HFFc6 (cell line): ENCODE data around the gene RAD51B. TPM values are rescaled to one million over a fixed set of nuclear protein-coding genes. Genes with fewer than 3 reads are reported as not detected.

Experiments used
- DNase-seq: peaks from one replicate; pipeline ENCODE4 v3.0.0-alpha.2; 2018
- H3K27ac Mint-ChIP-seq: 2 replicates; pipeline ENCODE4 v1.8.0; 2020; ENCODE audit warnings: mild to moderate bottlenecking, mixed read lengths
- H3K27me3 Mint-ChIP-seq: 2 replicates; pipeline ENCODE4 v1.8.0; 2021; ENCODE audit warnings: mild to moderate bottlenecking, moderate library complexity, mixed read lengths; ENCODE audit not compliant: insufficient read depth
- H3K36me3 Mint-ChIP-seq: 2 replicates; pipeline ENCODE4 v1.8.0; 2021; ENCODE audit warnings: low read depth, mixed read lengths
- H3K4me1 Mint-ChIP-seq: 2 replicates; pipeline ENCODE4 v1.8.0; 2020; ENCODE audit warnings: low read depth, mixed read lengths
- H3K4me3 Mint-ChIP-seq: 2 replicates; pipeline ENCODE4 v1.8.0; 2020; ENCODE audit warnings: mild to moderate bottlenecking, moderate library complexity, mixed read lengths
- H3K9me3 Mint-ChIP-seq: 2 replicates; pipeline ENCODE4 v1.8.0; 2020; ENCODE audit warnings: mild to moderate bottlenecking, mixed read lengths
- total RNA-seq, 6 experiments: library from RNA; stranded (reverse); fragmentation: NEBNext Ultra II Directional; extraction: Animal tissue kit (Norgen Biotek cat#: 25700); gene quantifications; 2 replicates in 1 of 6; 3 replicates in 5 of 6; pipeline ENCODE4 v1.2.3, GENCODE V29; 2021
- TF ChIP-seq, protein P1 (sequence below): fragments of 200-600 bp; sonication (generic); IDR thresholded peaks from 2 replicates; pipeline ENCODE4 v1.5.0; 2021; ENCODE audit warnings: antibody characterized with exemption, mild to moderate bottlenecking

The RAD51B gene
- total RNA-seq, 6 experiments from 2014 or later: 7.1 to 12.4 (median 9.6) TPM

DNA sequence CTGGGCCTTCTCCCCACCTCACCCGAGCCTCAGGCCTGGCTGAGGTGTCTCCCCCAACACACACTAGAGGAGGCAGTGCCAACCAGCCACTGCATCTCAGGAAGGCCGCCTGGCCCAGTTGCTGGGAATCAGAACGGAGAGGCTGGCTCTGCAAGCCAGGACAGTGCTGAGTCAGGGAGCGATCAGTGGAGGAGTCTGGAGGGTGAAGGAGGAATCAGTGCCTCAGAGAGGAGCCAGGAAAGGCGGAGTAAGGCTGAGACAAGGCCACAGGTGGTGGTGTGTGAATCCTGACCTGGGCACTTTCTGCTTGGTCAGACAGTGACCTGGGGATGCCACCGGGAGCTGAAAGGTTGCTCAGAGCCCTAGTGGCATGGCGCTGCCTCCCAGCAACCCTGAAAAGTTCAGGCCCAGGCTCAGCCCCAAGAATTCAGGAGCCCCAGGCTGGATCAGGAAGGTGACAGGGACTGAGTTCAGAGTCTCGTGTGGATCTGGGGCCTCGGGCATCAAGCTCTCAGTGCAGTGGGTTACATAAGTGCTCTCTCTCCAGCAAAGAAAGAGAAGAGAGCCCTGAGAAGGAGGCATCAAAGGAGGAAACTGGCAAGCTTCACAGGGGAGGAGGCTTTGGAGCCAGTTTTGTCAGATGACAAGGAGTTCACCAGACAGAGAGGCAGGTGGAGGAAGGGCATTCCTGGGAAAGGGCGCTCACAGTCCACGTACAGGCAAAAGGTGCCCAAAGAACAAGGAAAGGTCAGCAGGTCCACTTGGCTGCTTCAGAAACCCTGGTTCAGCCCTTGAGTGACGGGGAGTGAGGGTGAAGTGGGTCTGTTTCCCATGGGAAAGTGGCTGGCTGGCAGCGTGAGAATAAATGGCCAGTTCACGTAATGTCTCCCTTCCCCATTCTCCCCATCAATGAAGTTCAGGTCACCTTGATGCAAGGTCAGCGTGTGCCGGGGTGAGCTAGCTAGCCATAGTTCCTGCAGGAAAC is 885.4 kb downstream of the RAD51B start:
- no peaks in the 10 kb centered on the region; the same call in 1 of the 2 replicates for H3K27me3 Mint-ChIP-seq
- 0 out of 2 replicates have a peak, but pooled peaks cover 9% of the 10 kb centered on the region for H3K36me3 Mint-ChIP-seq
- no peak for DNase-seq
- peaks cover 4% of the 10 kb centered on the region; the same call in 1 of the 2 replicates for H3K9me3 Mint-ChIP-seq
- TF ChIP-seq, protein P1, sequence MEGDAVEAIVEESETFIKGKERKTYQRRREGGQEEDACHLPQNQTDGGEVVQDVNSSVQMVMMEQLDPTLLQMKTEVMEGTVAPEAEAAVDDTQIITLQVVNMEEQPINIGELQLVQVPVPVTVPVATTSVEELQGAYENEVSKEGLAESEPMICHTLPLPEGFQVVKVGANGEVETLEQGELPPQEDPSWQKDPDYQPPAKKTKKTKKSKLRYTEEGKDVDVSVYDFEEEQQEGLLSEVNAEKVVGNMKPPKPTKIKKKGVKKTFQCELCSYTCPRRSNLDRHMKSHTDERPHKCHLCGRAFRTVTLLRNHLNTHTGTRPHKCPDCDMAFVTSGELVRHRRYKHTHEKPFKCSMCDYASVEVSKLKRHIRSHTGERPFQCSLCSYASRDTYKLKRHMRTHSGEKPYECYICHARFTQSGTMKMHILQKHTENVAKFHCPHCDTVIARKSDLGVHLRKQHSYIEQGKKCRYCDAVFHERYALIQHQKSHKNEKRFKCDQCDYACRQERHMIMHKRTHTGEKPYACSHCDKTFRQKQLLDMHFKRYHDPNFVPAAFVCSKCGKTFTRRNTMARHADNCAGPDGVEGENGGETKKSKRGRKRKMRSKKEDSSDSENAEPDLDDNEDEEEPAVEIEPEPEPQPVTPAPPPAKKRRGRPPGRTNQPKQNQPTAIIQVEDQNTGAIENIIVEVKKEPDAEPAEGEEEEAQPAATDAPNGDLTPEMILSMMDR: no peak
- H3K27ac Mint-ChIP-seq: peak overlapping the region; percentile 58
- no peak overlapping the region for H3K4me3 Mint-ChIP-seq
- peaks cover 33% of the 10 kb centered on the region for H3K4me1 Mint-ChIP-seq

DNA sequence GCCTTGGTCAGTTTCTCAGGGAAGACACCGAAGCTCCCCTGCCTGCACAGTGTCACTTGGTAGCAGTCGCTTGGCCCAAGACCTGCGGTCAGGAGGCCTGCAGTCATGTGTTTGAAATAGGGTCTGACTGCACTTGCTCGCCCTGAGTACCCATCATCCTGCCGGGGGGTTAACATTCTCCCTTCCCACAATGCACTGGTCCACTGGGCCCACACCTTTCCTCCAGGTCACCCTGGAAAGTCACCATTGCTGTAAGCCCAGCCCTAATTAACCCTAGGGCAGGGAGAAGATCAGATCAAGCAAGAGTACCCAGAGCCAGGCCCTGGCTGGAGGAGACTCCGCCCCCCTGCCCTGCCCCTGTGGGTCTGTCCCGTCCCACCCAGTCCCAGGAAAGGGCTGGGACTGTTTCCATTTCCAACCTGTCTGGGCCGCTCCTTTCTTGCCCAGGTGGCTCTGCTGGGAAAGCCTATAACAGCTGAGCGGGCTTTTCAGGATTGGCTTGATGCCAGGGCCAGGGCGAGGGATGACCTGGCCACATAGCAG is 886.2 kb downstream of the RAD51B start:
- TF ChIP-seq, protein P1: no peak
- Mint-ChIP-seq H3K4me3 (no peak overlapping the region), H3K9me3 (peaks cover 4% of the 10 kb centered on the region; the same call in 1 of the 2 replicates)

DNA sequence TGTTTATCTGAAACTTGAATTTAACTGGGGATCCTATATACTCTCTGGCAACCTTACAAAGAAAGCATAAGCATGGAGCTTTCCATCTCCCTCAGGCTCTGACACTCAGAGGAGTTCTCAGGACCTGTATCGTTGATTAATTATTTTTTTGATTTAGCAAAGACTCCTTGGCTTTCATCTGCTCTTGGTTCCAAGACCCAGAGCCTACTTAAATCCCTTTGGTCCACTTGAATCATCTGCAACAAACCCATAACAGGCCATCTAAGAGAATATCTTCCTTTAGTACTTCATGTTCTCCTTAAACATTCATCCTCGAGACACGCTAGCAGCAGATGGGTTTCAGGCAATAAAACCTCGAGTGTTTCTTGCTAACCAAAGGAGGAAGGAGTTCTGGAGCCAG is 887.9 kb downstream of the RAD51B start:
- TF ChIP-seq, protein P1: no peak
- no peaks in the 10 kb centered on the region for H3K9me3 Mint-ChIP-seq
- H3K27ac Mint-ChIP-seq: no peak overlapping the region
- H3K4me1 Mint-ChIP-seq: peaks cover 29% of the 10 kb centered on the region
- no peaks in the 10 kb centered on the region for H3K36me3 Mint-ChIP-seq
- H3K4me3 Mint-ChIP-seq: no peak overlapping the region
- no peaks in the 10 kb centered on the region; the same call in 1 of the 2 replicates for H3K27me3 Mint-ChIP-seq
- DNase-seq: no peak

More for the DNA sequence above, 886.2 kb downstream of the RAD51B start:
- Mint-ChIP-seq H3K27me3 (no peaks in the 10 kb centered on the region; the same call in 1 of the 2 replicates), H3K27ac (no peak overlapping the region), H3K36me3 (0 out of 2 replicates have a peak, but pooled peaks cover 6% of the 10 kb centered on the region), H3K4me1 (peaks cover 33% of the 10 kb centered on the region)
- DNase-seq: no peak

DNA sequence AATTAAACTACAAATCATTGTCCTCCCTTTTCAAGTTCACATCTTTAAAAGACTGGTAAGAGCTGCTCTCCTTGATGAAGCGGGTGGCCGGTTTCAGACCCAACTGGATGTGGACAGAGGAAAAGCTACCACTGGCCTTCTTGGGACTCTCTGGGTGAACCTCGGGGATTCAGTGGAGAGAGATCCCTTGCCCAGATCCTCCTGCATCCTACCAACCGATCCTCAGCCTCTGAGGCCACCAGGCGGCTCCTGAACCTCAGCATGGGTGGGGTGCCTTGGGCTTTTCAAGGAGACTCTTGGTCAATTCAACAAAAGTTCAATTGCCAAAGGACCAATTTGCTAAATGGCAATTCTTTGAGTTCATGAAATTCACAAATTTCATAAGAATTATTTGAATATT is 888.8 kb downstream of the RAD51B start:
- Mint-ChIP-seq H3K36me3 (no peaks in the 10 kb centered on the region), H3K4me3 (no peak overlapping the region), H3K4me1 (peaks cover 20% of the 10 kb centered on the region), H3K27ac (no peak overlapping the region), H3K27me3 (no peaks in the 10 kb centered on the region; the same call in 1 of the 2 replicates), H3K9me3 (no peaks in the 10 kb centered on the region)
- no peak for DNase-seq
- TF ChIP-seq, protein P1: no peak

DNA sequence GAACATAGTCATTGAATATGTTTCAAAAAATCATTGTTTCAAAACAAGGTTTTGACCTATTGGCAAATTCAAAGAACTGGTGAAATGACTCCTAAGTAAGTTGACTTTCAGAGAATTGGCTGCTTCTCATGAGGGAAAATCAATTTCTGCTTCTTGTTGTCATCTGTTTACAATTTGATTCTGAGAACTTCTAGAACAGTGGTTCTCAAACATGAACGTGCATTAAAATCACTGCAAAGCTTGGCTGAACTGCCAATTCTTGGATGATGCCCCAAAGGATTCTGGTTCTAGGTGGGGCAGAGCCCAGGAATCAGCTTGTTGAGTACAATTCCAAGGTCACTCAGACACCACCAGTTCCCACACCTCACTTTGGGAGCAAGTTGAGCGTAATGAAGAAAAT is 889.4 kb downstream of the RAD51B start:
- H3K9me3 Mint-ChIP-seq: no peaks in the 10 kb centered on the region
- H3K4me3 Mint-ChIP-seq: no peak overlapping the region
- no peak overlapping the region for H3K27ac Mint-ChIP-seq
- peaks cover 16% of the 10 kb centered on the region for H3K4me1 Mint-ChIP-seq
- DNase-seq: no peak
- no peaks in the 10 kb centered on the region; the same call in none of the 2 replicates for H3K27me3 Mint-ChIP-seq
- no peaks in the 10 kb centered on the region for H3K36me3 Mint-ChIP-seq
- TF ChIP-seq, protein P1: no peak
